Measurements from ENCODE around the gene CHRM5. TPM values are rescaled to one million over a fixed set of nuclear protein-coding genes. Genes with fewer than 3 reads are reported as not detected.
"Not testable (repeated sequence)": the region's sequence is repeated elsewhere in the genome, so short reads cannot be mapped to it uniquely, and the experiment has no call there.

The CHRM5 gene
- total and polyA plus RNA-seq, 9 of the 15 experiments (the other 6 are each of a cell fraction or from before 2014, with no cell fraction given), result not detected

DNA sequence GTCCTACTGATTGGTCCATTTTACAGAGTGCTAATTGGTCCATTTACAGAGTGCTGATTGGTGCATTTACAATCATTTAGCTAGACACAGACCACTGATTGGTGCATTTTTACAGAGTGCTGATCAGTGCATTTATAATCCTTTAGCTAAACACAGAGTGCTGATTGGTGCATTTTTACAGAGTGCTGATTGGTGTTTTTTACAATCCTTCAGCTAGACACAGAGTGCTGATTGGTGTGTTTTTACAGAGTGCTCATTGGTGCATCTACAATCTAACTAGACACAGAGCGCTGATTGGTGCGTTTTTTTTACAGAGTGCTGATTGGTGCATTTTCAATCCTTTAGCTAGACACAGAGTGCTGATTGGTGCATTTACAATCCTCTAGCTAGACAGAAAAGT is 50.4 kb downstream of the CHRM5 start:
- TF ChIP-seq NFYB (IDR thresholded peaks at IDR 0.05; ENCODE audit: extremely low read depth, insufficient read length), result peak; percentile 40
- peak; percentile 51; the same call in 1 of the 2 replicates for TF ChIP-seq ZNF316 (IDR thresholded peaks at IDR 0.05)
- 0 out of 2 replicates have a peak, but pooled peaks have one; percentile 19 for TF ChIP-seq MBD2 (IDR thresholded peaks at IDR 0.05; ENCODE audit: borderline replicate concordance, low read depth)
- DNase-seq (ENCODE audit: extremely low read depth in 1 of 4, low spot score in 3 of 4); H3K9ac ChIP-seq (ENCODE audit: insufficient read depth in 1 of 2, low read depth in 2 of 2, low read length in 2 of 2); H4K20me1 ChIP-seq (replicated peaks; ENCODE audit: control insufficient read depth, insufficient read depth, low read length); ATAC-seq; H3K36me3 ChIP-seq (ENCODE audit: control insufficient read depth, insufficient read depth, low read length); POLR2A ChIA-PET; H3K9me1 ChIP-seq (ENCODE audit: control insufficient read depth, insufficient read depth, low read length); CTCF ChIA-PET (ENCODE audit: low intra/inter-chr PET ratio); H3K27me3 ChIP-seq (ENCODE audit: control insufficient read depth in 2 of 2, insufficient read depth in 2 of 2, low read length in 2 of 2); H3K4me3 ChIP-seq; FAIRE-seq; H3K79me2 ChIP-seq (ENCODE audit: control insufficient read depth, insufficient read depth, low read length); in situ Hi-C loops (cut with MboI); H2AFZ ChIP-seq (ENCODE audit: low read depth, low read length); H3K27ac ChIP-seq (ENCODE audit: extremely low read depth, low read depth, low read length); H3K4me1 ChIP-seq (replicated peaks in 1 of 2; ENCODE audit: control insufficient read depth in 2 of 2, insufficient read depth in 2 of 2, low read length in 2 of 2); H3K4me2 ChIP-seq (ENCODE audit: insufficient read depth, low read length); H3K9me3 ChIP-seq (replicated peaks; ENCODE audit: control insufficient read depth, insufficient read depth, low read depth, low read length); intact Hi-C loops (cut with micrococcal nuclease); BruUV-seq (replicated peaks): not testable (repeated sequence)
- WGBS (ENCODE audit: insufficient coverage, low coverage, missing lambda C conversion rate), result 35% methylated on average over 2 of the region's 2 CpGs

DNA sequence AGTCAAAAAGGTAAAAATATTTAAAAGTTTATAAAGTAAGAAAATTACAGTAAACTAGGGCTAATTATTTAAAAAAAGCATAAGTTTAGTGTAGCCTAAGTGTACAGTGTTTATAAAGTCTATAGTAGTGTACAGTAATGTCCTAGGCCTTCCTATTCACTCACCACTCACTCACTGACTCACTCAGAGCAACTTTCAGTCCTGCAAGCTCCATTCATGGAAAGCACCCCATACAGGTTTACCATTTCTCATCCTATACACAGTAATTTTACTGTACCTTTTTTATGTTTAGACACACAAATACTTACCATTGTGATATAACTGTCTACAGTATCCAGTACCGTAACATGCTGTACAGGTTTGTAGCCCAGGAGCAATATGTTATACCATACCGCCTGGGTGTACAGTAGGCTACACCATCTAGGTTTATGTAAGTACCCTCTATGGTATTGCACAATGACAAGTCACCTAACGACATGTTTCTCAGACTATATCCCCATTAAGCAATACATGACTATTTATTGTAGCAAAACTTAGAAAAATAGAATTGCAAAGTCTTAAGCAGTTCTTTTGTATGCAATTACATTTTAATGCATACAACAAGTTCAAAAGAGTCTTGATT is 51.2 kb downstream of the CHRM5 start:
- H3K4me1 ChIP-seq (replicated peaks in 1 of 2; ENCODE audit: control insufficient read depth in 2 of 2, insufficient read depth in 2 of 2, low read length in 2 of 2), result no peaks in the 10 kb centered on the region
- no peaks in the 10 kb centered on the region for H4K20me1 ChIP-seq (replicated peaks; ENCODE audit: control insufficient read depth, insufficient read depth, low read length)
- DNase-seq (ENCODE audit: extremely low read depth in 1 of 4, low spot score in 3 of 4) (no peak), FAIRE-seq (no peak), ATAC-seq (no peak)
- BruUV-seq (replicated peaks), result no TSS peak
- no peaks in the 10 kb centered on the region for H3K9me1 ChIP-seq (ENCODE audit: control insufficient read depth, insufficient read depth, low read length)
- H3K9me3 ChIP-seq (replicated peaks; ENCODE audit: control insufficient read depth, insufficient read depth, low read depth, low read length), result no peaks in the 10 kb centered on the region
- no peaks in the 10 kb centered on the region for H3K79me2 ChIP-seq (ENCODE audit: control insufficient read depth, insufficient read depth, low read length)
- in situ Hi-C loops (cut with MboI) (no loop called here), intact Hi-C loops (cut with micrococcal nuclease) (no loop called here)
- ChIA-PET POLR2A (no interaction called here), CTCF (ENCODE audit: low intra/inter-chr PET ratio) (no interaction called here)
- H3K36me3 ChIP-seq (ENCODE audit: control insufficient read depth, insufficient read depth, low read length), result no peaks in the 10 kb centered on the region
- H3K27me3 ChIP-seq (ENCODE audit: control insufficient read depth in 2 of 2, insufficient read depth in 2 of 2, low read length in 2 of 2), result peaks cover 2% of the 10 kb centered on the region in 2 experiments; a peak in 2 of 5 replicates
- H2AFZ ChIP-seq (ENCODE audit: low read depth, low read length), result no peak overlapping the region
- WGBS (ENCODE audit: insufficient coverage, low coverage, missing lambda C conversion rate), result 40% methylated on average over 3 of the region's 3 CpGs
- no peak overlapping the region for H3K4me3 ChIP-seq
- TF ChIP-seq ZNF140 (CRISPR knock-in tag; IDR thresholded peaks at IDR 0.05), result no peak
- TF ChIP-seq ZNF277 (CRISPR knock-in tag; IDR thresholded peaks at IDR 0.05; ENCODE audit: borderline replicate concordance), result no peak
- TF ChIP-seq CEBPG (CRISPR knock-in tag; IDR thresholded peaks at IDR 0.05), result no peak
- TF ChIP-seq CEBPG (tag; conservative IDR thresholded peaks at IDR 0.05 in 1 of 2, IDR thresholded peaks at IDR 0.05 in 1 of 2), result peak; percentile 17 to 67; a peak in 2 of 4 replicates
- TF ChIP-seq RHOXF2B (CRISPR knock-in tag; conservative IDR thresholded peaks at IDR 0.05), result no peak
- no peak for TF ChIP-seq MYNN (IDR thresholded peaks at IDR 0.05)
- TF ChIP-seq MYNN (CRISPR knock-in tag; IDR thresholded peaks at IDR 0.05), result no peak
- no peak for TF ChIP-seq SIRT6 (IDR thresholded peaks at IDR 0.05; ENCODE audit: low read depth, low read length)
- TF ChIP-seq NR3C1 (CRISPR knock-in tag; IDR thresholded peaks at IDR 0.05), result no peak
- peak; percentile 55 for TF ChIP-seq CEBPB (tag; IDR thresholded peaks at IDR 0.05)
- no peak overlapping the region for H3K27ac ChIP-seq (ENCODE audit: extremely low read depth, low read depth, low read length)
- no peak overlapping the region for H3K4me2 ChIP-seq (ENCODE audit: insufficient read depth, low read length)
- H3K9ac ChIP-seq (ENCODE audit: insufficient read depth in 1 of 2, low read depth in 2 of 2, low read length in 2 of 2), result no peak overlapping the region

All from K562 (cell line).